Activated CD4-positive, alpha-beta memory T cell treated with anti-CD3 and anti-CD28 coated beads, Interleukin-2, amount 10 ng/mL, durations not matched to agents 7 days and 5 days (primary cell): Measurements from ENCODE around the gene COL28A1. TPM values are rescaled to one million over a fixed set of nuclear protein-coding genes. Genes with fewer than 3 reads are reported as not detected.

Source experiments
- CTCF ChIA-PET: fragments of 350-600 bp; sonication (Branson Sonifier 250); formaldehyde crosslinking; loops from one replicate; lab custom pipeline; 2021; ENCODE audit warnings: antibody characterized with exemption, inconsistent platforms; lab: Charles Lee
- POLR2A ChIA-PET: fragments of 350-600 bp; sonication (Branson Sonifier 250); formaldehyde crosslinking; loops from one replicate; lab custom pipeline; 2021; ENCODE audit warnings: antibody characterized with exemption; lab: Charles Lee
- DNase-seq: peaks from one replicate; pipeline ENCODE4 v3.0.0-alpha.2; 2020
- H3K27ac Mint-ChIP-seq: one replicate; pipeline ENCODE4 v1.8.0; 2021; ENCODE audit warnings: mild to moderate bottlenecking, mixed read lengths
- H3K27me3 Mint-ChIP-seq: one replicate; pipeline ENCODE4 v1.8.0; 2021; ENCODE audit warnings: mixed read lengths
- H3K36me3 Mint-ChIP-seq: one replicate; pipeline ENCODE4 v1.8.0; 2021; ENCODE audit warnings: low read depth, mixed read lengths
- H3K4me1 Mint-ChIP-seq: one replicate; pipeline ENCODE4 v1.8.0; 2021; ENCODE audit warnings: mixed read lengths
- H3K4me3 Mint-ChIP-seq: one replicate; pipeline ENCODE4 v1.8.0; 2021; ENCODE audit warnings: mild to moderate bottlenecking, mixed read lengths
- H3K9me3 Mint-ChIP-seq: one replicate; pipeline ENCODE4 v1.8.0; 2021; ENCODE audit warnings: mixed read lengths
- total RNA-seq, 2 experiments: library from RNA; stranded (reverse); gene quantifications; one replicate each; pipeline ENCODE4 v1.2.3, GENCODE V29; 2021

The COL28A1 gene
- total RNA-seq, 2 experiments from 2014 or later = not detected

- no peak for DNase-seq
- no peaks in the 10 kb centered on the region for H3K9me3 Mint-ChIP-seq
- no peaks in the 10 kb centered on the region for H3K4me1 Mint-ChIP-seq
- ChIA-PET POLR2A (no interaction called here), CTCF (no interaction called here)
- H3K4me3 Mint-ChIP-seq = no peak overlapping the region
- H3K27ac Mint-ChIP-seq = no peak overlapping the region
- no peaks in the 10 kb centered on the region for H3K36me3 Mint-ChIP-seq
- peaks cover 7% of the 10 kb centered on the region for H3K27me3 Mint-ChIP-seq
Observed at GRCh38 chr7:7351832-7352231, 183.8 kb downstream of the COL28A1 start.

GRCh38 chr7:7351156-7351555, 184.5 kb downstream of the COL28A1 start:
- no peak overlapping the region for H3K4me3 Mint-ChIP-seq

GRCh38 chr7:7349156-7349555, 186.5 kb downstream of the COL28A1 start:
- no peaks in the 10 kb centered on the region for H3K9me3 Mint-ChIP-seq
- POLR2A ChIA-PET = no interaction called here
- CTCF ChIA-PET = no interaction called here
- H3K4me1 Mint-ChIP-seq = no peaks in the 10 kb centered on the region
- DNase-seq = no peak
- H3K27ac Mint-ChIP-seq = no peak overlapping the region
- no peaks in the 10 kb centered on the region for H3K36me3 Mint-ChIP-seq
- H3K4me3 Mint-ChIP-seq = no peak overlapping the region
- H3K27me3 Mint-ChIP-seq = peaks cover 15% of the 10 kb centered on the region

More at GRCh38 chr7:7351156-7351555, 184.5 kb downstream of the COL28A1 start:
- Mint-ChIP-seq H3K27ac (no peak overlapping the region), H3K4me1 (no peaks in the 10 kb centered on the region), H3K36me3 (no peaks in the 10 kb centered on the region), H3K9me3 (no peaks in the 10 kb centered on the region), H3K27me3 (peaks cover 7% of the 10 kb centered on the region)
- ChIA-PET POLR2A (no interaction called here), CTCF (no interaction called here)
- DNase-seq = no peak

GRCh38 chr7:7347045-7347444, 188.6 kb downstream of the COL28A1 start:
- Mint-ChIP-seq H3K4me1 (no peaks in the 10 kb centered on the region), H3K36me3 (no peaks in the 10 kb centered on the region), H3K27ac (no peak overlapping the region), H3K4me3 (no peak overlapping the region), H3K9me3 (no peaks in the 10 kb centered on the region), H3K27me3 (peaks cover 15% of the 10 kb centered on the region)
- CTCF ChIA-PET = interaction anchor here (1.2 kb wide), 1 partner anchor 141 kb away, joined by 4 read pairs; no protein-coding TSS in a partner anchor
- DNase-seq = no peak
- POLR2A ChIA-PET = no interaction called here

GRCh38 chr7:7344583-7344982, 191.1 kb downstream of the COL28A1 start:
- H3K27ac Mint-ChIP-seq = no peak overlapping the region
- peaks cover 11% of the 10 kb centered on the region for H3K27me3 Mint-ChIP-seq
- POLR2A ChIA-PET = no interaction called here
- no peaks in the 10 kb centered on the region for H3K4me1 Mint-ChIP-seq
- H3K36me3 Mint-ChIP-seq = no peaks in the 10 kb centered on the region
- CTCF ChIA-PET = no interaction called here
- DNase-seq = no peak
- no peaks in the 10 kb centered on the region for H3K9me3 Mint-ChIP-seq
- H3K4me3 Mint-ChIP-seq = no peak overlapping the region

- peaks cover 6% of the 10 kb centered on the region for H3K4me1 Mint-ChIP-seq
- POLR2A ChIA-PET = no interaction called here
- H3K9me3 Mint-ChIP-seq = no peaks in the 10 kb centered on the region
- no peak overlapping the region for H3K27ac Mint-ChIP-seq
- CTCF ChIA-PET = no interaction called here
- H3K4me3 Mint-ChIP-seq = no peak overlapping the region
- no peak for DNase-seq
- H3K27me3 Mint-ChIP-seq = peaks cover 1% of the 10 kb centered on the region
- H3K36me3 Mint-ChIP-seq = no peaks in the 10 kb centered on the region
Observed at GRCh38 chr7:7335909-7336308, 199.8 kb downstream of the COL28A1 start.

- DNase-seq = no peak
- H3K4me1 Mint-ChIP-seq = peaks cover 6% of the 10 kb centered on the region
- peaks cover 4% of the 10 kb centered on the region for H3K27me3 Mint-ChIP-seq
- no peak overlapping the region for H3K27ac Mint-ChIP-seq
- ChIA-PET CTCF (no interaction called here), POLR2A (no interaction called here)
- no peak overlapping the region for H3K4me3 Mint-ChIP-seq
- no peaks in the 10 kb centered on the region for H3K9me3 Mint-ChIP-seq
- no peaks in the 10 kb centered on the region for H3K36me3 Mint-ChIP-seq
Observed at GRCh38 chr7:7335215-7335614, 200.5 kb downstream of the COL28A1 start.

- no peaks in the 10 kb centered on the region for H3K36me3 Mint-ChIP-seq
- peaks cover 6% of the 10 kb centered on the region for H3K4me1 Mint-ChIP-seq
- ChIA-PET CTCF (no interaction called here), POLR2A (no interaction called here)
- no peak overlapping the region for H3K27ac Mint-ChIP-seq
- no peak overlapping the region for H3K4me3 Mint-ChIP-seq
- H3K27me3 Mint-ChIP-seq = peaks cover 5% of the 10 kb centered on the region
- H3K9me3 Mint-ChIP-seq = no peaks in the 10 kb centered on the region
- no peak for DNase-seq
Observed at GRCh38 chr7:7333610-7334009, 202.1 kb downstream of the COL28A1 start.

GRCh38 chr7:7331523-7331922, 204.2 kb downstream of the COL28A1 start:
- POLR2A ChIA-PET = no interaction called here
- no peaks in the 10 kb centered on the region for H3K36me3 Mint-ChIP-seq
- H3K27me3 Mint-ChIP-seq = peaks cover 7% of the 10 kb centered on the region
- peaks cover 6% of the 10 kb centered on the region for H3K4me1 Mint-ChIP-seq
- no peak overlapping the region for H3K4me3 Mint-ChIP-seq
- no peak for DNase-seq
- no peaks in the 10 kb centered on the region for H3K9me3 Mint-ChIP-seq
- CTCF ChIA-PET = no interaction called here
- H3K27ac Mint-ChIP-seq = no peak overlapping the region

GRCh38 chr7:7330997-7331396, 204.7 kb downstream of the COL28A1 start:
- H3K27ac Mint-ChIP-seq = no peak overlapping the region
- ChIA-PET POLR2A (no interaction called here), CTCF (no interaction called here)
- H3K27me3 Mint-ChIP-seq = peaks cover 7% of the 10 kb centered on the region
- H3K4me1 Mint-ChIP-seq = peaks cover 6% of the 10 kb centered on the region
- no peak overlapping the region for H3K4me3 Mint-ChIP-seq
- DNase-seq = no peak
- no peaks in the 10 kb centered on the region for H3K36me3 Mint-ChIP-seq
- no peaks in the 10 kb centered on the region for H3K9me3 Mint-ChIP-seq

- no peak for DNase-seq
- ChIA-PET POLR2A (no interaction called here), CTCF (no interaction called here)
- Mint-ChIP-seq H3K4me1 (peaks cover 6% of the 10 kb centered on the region), H3K36me3 (no peaks in the 10 kb centered on the region), H3K27me3 (peaks cover 7% of the 10 kb centered on the region), H3K9me3 (no peaks in the 10 kb centered on the region), H3K27ac (no peak overlapping the region), H3K4me3 (no peak overlapping the region)
Observed at GRCh38 chr7:7329326-7329725, 206.3 kb downstream of the COL28A1 start.

- Mint-ChIP-seq H3K9me3 (peaks cover 2% of the 10 kb centered on the region), H3K4me3 (no peak overlapping the region), H3K36me3 (no peaks in the 10 kb centered on the region), H3K27me3 (peaks cover 7% of the 10 kb centered on the region), H3K4me1 (no peaks in the 10 kb centered on the region), H3K27ac (no peak overlapping the region)
- no peak for DNase-seq
- ChIA-PET CTCF (no interaction called here), POLR2A (no interaction called here)
Observed at GRCh38 chr7:7327423-7327822, 208.2 kb downstream of the COL28A1 start.

GRCh38 chr7:7324698-7325097, 211.0 kb downstream of the COL28A1 start:
- Mint-ChIP-seq H3K4me1 (no peaks in the 10 kb centered on the region), H3K27me3 (peaks cover 5% of the 10 kb centered on the region), H3K9me3 (peaks cover 2% of the 10 kb centered on the region), H3K36me3 (no peaks in the 10 kb centered on the region), H3K4me3 (no peak overlapping the region), H3K27ac (no peak overlapping the region)
- DNase-seq = no peak
- ChIA-PET POLR2A (no interaction called here), CTCF (no interaction called here)

GRCh38 chr7:7323921-7324320, 211.8 kb downstream of the COL28A1 start:
- ChIA-PET POLR2A (no interaction called here), CTCF (no interaction called here)
- no peak for DNase-seq
- H3K36me3 Mint-ChIP-seq = no peaks in the 10 kb centered on the region
- H3K27me3 Mint-ChIP-seq = peaks cover 5% of the 10 kb centered on the region
- H3K4me3 Mint-ChIP-seq = no peak overlapping the region
- no peaks in the 10 kb centered on the region for H3K4me1 Mint-ChIP-seq
- H3K9me3 Mint-ChIP-seq = peaks cover 2% of the 10 kb centered on the region
- H3K27ac Mint-ChIP-seq = no peak overlapping the region
